A549 (cell line): ENCODE measurements around the gene CAPN11. TPM values are rescaled to one million over a fixed set of nuclear protein-coding genes. Genes with fewer than 3 reads are reported as not detected.
"Not testable (repeated sequence)": the region's sequence is repeated elsewhere in the genome, so short reads cannot be mapped to it uniquely, and the experiment has no call there.

Experiments
- ATAC-seq, 2 experiments: fragments of 200-7000 bp in 1 of 2; fragments of >200 bp in 1 of 2; cut with Nextera tagmentation in 1 of 2; cut with Tn5 transposase in 1 of 2; 3 replicates each; pipeline versions ENCODE4 v1.8.0 to v1.9.1; 2018 to 2020; ENCODE audit warnings: mild to moderate bottlenecking in 1 of 2, moderate library complexity in 1 of 2
- CTCF ChIA-PET: fragments of 300-600 bp; sonication (Branson Sonifier 250); formaldehyde crosslinking; extraction: SDS; loops from one replicate; lab custom pipeline; 2021; ENCODE audit warnings: antibody characterized with exemption, inconsistent platforms; lab: Yijun Ruan, JAX
- POLR2A ChIA-PET: fragments of 350-600 bp; formaldehyde crosslinking; extraction: SDS; loops from one replicate; lab custom pipeline; 2021; ENCODE audit warnings: antibody characterized with exemption, inconsistent platforms; lab: Yijun Ruan, JAX
- DNase-seq, 2 experiments: peaks; one replicate each; pipeline versions ENCODE4 v3.0.0 to v3.0.0-alpha.2; 2011 to 2016; ENCODE audit warnings: low read depth in 1 of 2, low spot score in 1 of 2
- FAIRE-seq: peaks from 2 replicates; lab custom pipeline; 2011; peaks lifted over from hg19 to GRCh38; lab: Jason Lieb, UNC
- H3K27ac ChIP-seq, 2 experiments: fragments of >200 bp; sonication (Bioruptor Twin); formaldehyde crosslinking; 3 replicates each; pipeline ENCODE4 v1.5.1; 2016 to 2017
- H3K4me1 ChIP-seq: fragments of >200 bp; sonication (Bioruptor Twin); formaldehyde crosslinking; 3 replicates; pipeline ENCODE4 v1.6.1; 2016
- H3K4me2 ChIP-seq: fragments of >200 bp; sonication (Bioruptor Twin); formaldehyde crosslinking; 3 replicates; pipeline ENCODE4 v1.6.1; 2016
- H3K4me3 ChIP-seq: fragments of >200 bp; sonication (Bioruptor Twin); formaldehyde crosslinking; 3 replicates; pipeline ENCODE4 v1.5.1; 2016
- H3K9me3 ChIP-seq: fragments of >200 bp; sonication (Bioruptor Twin); formaldehyde crosslinking; 3 replicates; pipeline ENCODE4 v1.6.1; 2016
- BHLHE40 ChIP-seq: IDR thresholded peaks from 2 replicates; pipeline ENCODE4 v1.6.1; 2012; ENCODE audit warnings: low read depth, low read length, inconsistent platforms
- CBX2 ChIP-seq: fragments of 200-600 bp; sonication (generic); IDR thresholded peaks from 2 replicates; pipeline ENCODE4 v1.6.1; 2016; ENCODE audit warnings: low read depth, mild to moderate bottlenecking, borderline replicate concordance
- E2F6 ChIP-seq: IDR thresholded peaks from 2 replicates; pipeline ENCODE4 v1.6.1; 2012; ENCODE audit warnings: low read depth, borderline replicate concordance
- EHMT2 ChIP-seq: fragments of 200-600 bp; sonication (generic); IDR thresholded peaks from 2 replicates; pipeline ENCODE4 v1.6.1; 2016; ENCODE audit warnings: antibody characterized with exemption, low read depth, mild to moderate bottlenecking, moderate library complexity
- EP300 ChIP-seq, 2 experiments: fragments of >200 bp; sonication (Bioruptor Twin); formaldehyde crosslinking; IDR thresholded peaks; 2 replicates in 1 of 2; 3 replicates in 1 of 2; pipeline ENCODE4 v1.6.1; 2016 to 2017
- FOSB ChIP-seq: fragments of 250-450 bp; sonication (Bioruptor Pico); IDR thresholded peaks from 2 replicates; pipeline ENCODE4 v1.5.0; 2020; ENCODE audit warnings: mild to moderate bottlenecking, moderate library complexity
- FOSL2 ChIP-seq, 2 experiments: fragments of 450-650 bp in 1 of 2; fragments of >200 bp in 1 of 2; sonication (Bioruptor Twin) in 1 of 2; formaldehyde crosslinking; IDR thresholded peaks; 2 replicates each; pipeline versions ENCODE4 v1.5.0 to v1.6.1; 2016 to 2020; ENCODE audit warnings: mild to moderate bottlenecking in 1 of 2, moderate library complexity in 1 of 2
- FOXS1 ChIP-seq: fragments of 250-450 bp; sonication (Bioruptor Pico); IDR thresholded peaks from 2 replicates; pipeline ENCODE4 v1.5.0; 2020; ENCODE audit warnings: mild to moderate bottlenecking, moderate library complexity
- HEYL ChIP-seq: fragments of 250-450 bp; sonication (Bioruptor Pico); IDR thresholded peaks from 2 replicates; pipeline ENCODE4 v1.8.0; 2021; ENCODE audit warnings: mild to moderate bottlenecking, moderate library complexity
- HMGXB4 ChIP-seq: fragments of 250-450 bp; sonication (Bioruptor Pico); IDR thresholded peaks from 2 replicates; pipeline ENCODE4 v1.5.0; 2021; ENCODE audit warnings: mild to moderate bottlenecking, moderate library complexity, borderline replicate concordance
- HOXB13 ChIP-seq: fragments of 250-450 bp; sonication (Bioruptor Pico); IDR thresholded peaks from 2 replicates; pipeline ENCODE4 v1.5.0; 2020; ENCODE audit warnings: low read depth, mild to moderate bottlenecking, moderate library complexity
- JUN ChIP-seq, 2 experiments: fragments of >200 bp; sonication (Bioruptor Twin); formaldehyde crosslinking; IDR thresholded peaks; 2 replicates in 1 of 2; 3 replicates in 1 of 2; pipeline ENCODE4 v1.6.1; 2016 to 2017
- KDM1A ChIP-seq: fragments of 200-600 bp; sonication (generic); IDR thresholded peaks from 2 replicates; pipeline ENCODE4 v1.6.1; 2016; ENCODE audit warnings: low read depth, mild to moderate bottlenecking
- MAFK ChIP-seq: fragments of 450-650 bp; IDR thresholded peaks from 2 replicates; pipeline ENCODE4 v1.6.1; 2014; ENCODE audit not compliant: partially characterized antibody
- MAX ChIP-seq: IDR thresholded peaks from 2 replicates; pipeline ENCODE4 v1.6.1; 2012
- MAZ ChIP-seq: fragments of 150-350 bp; IDR thresholded peaks from 2 replicates; pipeline ENCODE4 v1.6.1; 2014; ENCODE audit warnings: antibody characterized with exemption, low read depth, low read length, borderline replicate concordance
- PHF8 ChIP-seq: fragments of 200-600 bp; sonication (generic); IDR thresholded peaks from 2 replicates; pipeline ENCODE4 v1.6.1; 2016; ENCODE audit warnings: low read depth, mild to moderate bottlenecking, antibody characterized with exemption, moderate library complexity, borderline replicate concordance
- POLR2AphosphoS2 ChIP-seq: conservative IDR thresholded peaks from 2 replicates; pipeline ENCODE4 v1.6.1; 2012; ENCODE audit warnings: low read length, improper control_type of control experiment, inconsistent platforms
- RARB ChIP-seq: fragments of 250-450 bp; sonication (Bioruptor Pico); IDR thresholded peaks from 2 replicates; pipeline ENCODE4 v1.8.0; 2021; ENCODE audit warnings: mild to moderate bottlenecking, moderate library complexity
- RCOR1 ChIP-seq: fragments of 150-350 bp; IDR thresholded peaks from 2 replicates; pipeline ENCODE4 v1.6.1; 2014; ENCODE audit warnings: antibody characterized with exemption, low read length, low read depth
- RNF2 ChIP-seq: fragments of 200-600 bp; sonication (generic); IDR thresholded peaks from 2 replicates; pipeline ENCODE4 v1.6.1; 2016; ENCODE audit warnings: low read depth, mild to moderate bottlenecking, antibody characterized with exemption, moderate library complexity, borderline replicate concordance
- SREBF2 ChIP-seq: fragments of 450-650 bp; IDR thresholded peaks from 2 replicates; pipeline ENCODE4 v1.6.1; 2014; ENCODE audit warnings: mild to moderate bottlenecking, moderate library complexity
- TFCP2L1 ChIP-seq: fragments of 250-450 bp; sonication (Bioruptor Pico); IDR thresholded peaks from 2 replicates; pipeline ENCODE4 v1.5.0; 2021; ENCODE audit warnings: mild to moderate bottlenecking
- TP53 ChIP-seq: fragments of 250-450 bp; sonication (Bioruptor Pico); IDR thresholded peaks from 2 replicates; pipeline ENCODE4 v1.5.0; 2021; ENCODE audit warnings: mild to moderate bottlenecking, moderate library complexity
- ZC3H11A ChIP-seq: fragments of 450-650 bp; IDR thresholded peaks from 2 replicates; pipeline ENCODE4 v1.6.1; 2014; ENCODE audit warnings: antibody characterized with exemption, mild to moderate bottlenecking
- WGBS: methylation state at CpG from one replicate; pipeline ENCODE4 v1.1.6; 2017; ENCODE audit errors: missing lambda C conversion rate; 5-methylcytosine and 5-hydroxymethylcytosine counted together
- polyA plus RNA-seq, 4 experiments: library from polyadenylated mRNA; depleted of rRNA in 3 of 4; stranded (reverse); fragments of >200 nt; fragmentation: RNase III in 1 of 4; extraction: RNeasy Plus Mini Kit Qiagen cat#74134 plus additional on column Dnase treatment in 1 of 4; gene quantifications; 2 replicates in 3 of 4; 3 replicates in 1 of 4; pipeline ENCODE4 v1.2.3, GENCODE V29; 2011 to 2017

CAPN11 gene
- polyA plus RNA-seq, 2 of the 4 experiments (the other 2 are of a cell fraction) = 0.10 TPM; not detected in 1

- no peak for DNase-seq
- no peaks in the 10 kb centered on the region for H3K9me3 ChIP-seq
- no peak overlapping the region for H3K4me3 ChIP-seq
- TF ChIP-seq TFCP2L1 (CRISPR knock-in tag) (no peak), HEYL (CRISPR knock-in tag) (no peak), TP53 (no peak), POLR2AphosphoS2 (no peak), KDM1A (no peak), FOXS1 (CRISPR knock-in tag) (no peak), FOSB (CRISPR knock-in tag) (no peak), SREBF2 (no peak), EP300 (IDR thresholded peaks at IDR 0.05) (no peak), HOXB13 (no peak), RNF2 (no peak), PHF8 (no peak), MAFK (no peak), HMGXB4 (no peak), RARB (CRISPR knock-in tag) (no peak), BHLHE40 (no peak)
- ChIA-PET CTCF (interaction anchor here (0.6 to 1.6 kb wide), 4 partner anchors 8 to 369 kb away, joined by 3 to 4 read pairs (median 3); no protein-coding TSS in a partner anchor), POLR2A (no interaction called here)
- WGBS = 88% methylated on average over 4 of the region's 5 CpGs
- no peak overlapping the region for H3K4me2 ChIP-seq
- no peak overlapping the region for H3K27ac ChIP-seq
- FAIRE-seq = no peak
- no peak for ATAC-seq
- no peaks in the 10 kb centered on the region for H3K4me1 ChIP-seq
These were observed 35.7 kb downstream of the CAPN11 start for GRCh38 chr6:44194326-44194725.

GRCh38 chr6:44196351-44196750 is 37.7 kb downstream of the CAPN11 start:
- 86% methylated on average over 11 of the region's 11 CpGs for WGBS
- H3K4me1 ChIP-seq, H3K4me3 ChIP-seq, FAIRE-seq, DNase-seq, H3K27ac ChIP-seq, ATAC-seq, H3K4me2 ChIP-seq, CTCF ChIA-PET, POLR2A ChIA-PET, H3K9me3 ChIP-seq: not testable (repeated sequence)

- ATAC-seq = no peak
- DNase-seq = no peak
- Histone ChIP-seq H3K4me1 (0 out of 3 replicates have a peak, but pooled peaks cover 5% of the 10 kb centered on the region), H3K9me3 (no peaks in the 10 kb centered on the region), H3K4me3 (no peak overlapping the region), H3K4me2 (no peak overlapping the region), H3K27ac (no peak overlapping the region)
- 75% methylated on average over 3 of the region's 3 CpGs for WGBS
- no peak for TF ChIP-seq ZC3H11A
- TF ChIP-seq E2F6 = no peak
- no peak for TF ChIP-seq RNF2
- TF ChIP-seq EHMT2 = no peak
- no peak for TF ChIP-seq MAX
- no peak for TF ChIP-seq FOSL2 (IDR thresholded peaks at IDR 0.05)
- TF ChIP-seq FOSL2 (CRISPR knock-in tag; IDR thresholded peaks at IDR 0.05) = no peak
- TF ChIP-seq JUN (IDR thresholded peaks at IDR 0.05) = no peak
- TF ChIP-seq MAZ = no peak
- TF ChIP-seq RCOR1 = no peak
- no peak for TF ChIP-seq HMGXB4
- TF ChIP-seq CBX2 = no peak
- TF ChIP-seq FOXS1 (CRISPR knock-in tag) = no peak
- no peak for FAIRE-seq
- ChIA-PET CTCF (interaction anchor here (0.6 to 1.2 kb wide), 2 partner anchors 26 to 176 kb away, joined by 4 to 6 read pairs; no protein-coding TSS in a partner anchor), POLR2A (no interaction called here)
These were observed 40.1 kb downstream of the CAPN11 start for GRCh38 chr6:44198684-44199083.
